Cardiac septum (tissue), 1 donor: ENCODE data around the gene ENDOV. TPM values are rescaled to one million over a fixed set of nuclear protein-coding genes. Genes with fewer than 3 reads are reported as not detected.

Experiments used
- DNase-seq: peaks from one replicate; pipeline ENCODE4 v3.0.0-alpha.2; 2020; ENCODE audit warnings: low spot score
- intact Hi-C: fragments of 100-400 bp; cut with DNase I; formaldehyde crosslinking; loops from one replicate; pipeline ENCODE4 v1.14.0; 2022
- total RNA-seq: library from RNA; stranded (reverse); fragmentation: NEBNext Ultra II Directional; extraction: Animal tissue kit (Norgen Biotek cat#: 25700); gene quantifications from one replicate; pipeline ENCODE4 v1.2.1, GENCODE V29; 2021
- donor health status: DM: no; HTN: no; CAD: no.

The ENDOV gene
- total RNA-seq, 1 donor from 2014 or later = 12.8 TPM

- intact Hi-C loops = no loop called here
- no peak for DNase-seq
These were observed 28.5 kb downstream of the ENDOV start for GRCh38 chr17:80443498-80443897.

DNA sequence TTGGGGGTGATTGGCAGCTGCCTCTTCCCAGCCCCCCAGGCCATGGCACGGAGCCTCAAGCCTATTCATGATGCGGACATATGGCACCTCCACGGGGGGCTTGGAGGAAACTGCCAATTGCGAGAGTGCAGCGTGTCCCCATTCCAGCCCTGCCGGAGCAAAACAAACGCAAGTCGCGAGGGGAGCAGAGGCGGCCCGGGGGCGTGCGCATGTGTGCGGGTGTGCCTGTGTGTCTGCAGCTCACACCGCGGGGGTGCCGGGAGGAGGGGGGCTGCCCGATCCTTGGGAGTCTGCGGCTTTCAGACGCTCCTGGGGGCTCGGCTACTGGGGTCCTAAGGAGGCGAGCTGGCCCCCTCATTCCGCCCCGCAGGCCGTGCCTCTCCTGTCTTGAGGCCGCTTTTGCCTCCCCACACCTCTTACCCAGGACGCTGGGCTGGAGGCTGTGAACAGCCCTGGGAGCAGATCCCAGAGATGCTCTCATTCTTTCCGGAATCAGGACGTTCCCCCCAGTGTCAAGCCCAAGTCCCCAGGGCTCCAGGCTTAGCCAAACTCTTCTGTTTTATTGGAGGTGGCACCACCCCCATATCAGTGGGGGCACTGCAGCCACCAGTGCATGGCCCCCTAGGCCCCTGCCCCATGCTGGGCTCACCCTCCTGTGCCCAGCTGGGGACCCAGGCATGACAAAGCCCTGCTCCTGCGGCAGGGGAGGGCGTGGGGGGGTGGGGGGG lies 29.1 kb downstream of the ENDOV start:
- intact Hi-C loops = no loop called here
- no peak for DNase-seq

DNA sequence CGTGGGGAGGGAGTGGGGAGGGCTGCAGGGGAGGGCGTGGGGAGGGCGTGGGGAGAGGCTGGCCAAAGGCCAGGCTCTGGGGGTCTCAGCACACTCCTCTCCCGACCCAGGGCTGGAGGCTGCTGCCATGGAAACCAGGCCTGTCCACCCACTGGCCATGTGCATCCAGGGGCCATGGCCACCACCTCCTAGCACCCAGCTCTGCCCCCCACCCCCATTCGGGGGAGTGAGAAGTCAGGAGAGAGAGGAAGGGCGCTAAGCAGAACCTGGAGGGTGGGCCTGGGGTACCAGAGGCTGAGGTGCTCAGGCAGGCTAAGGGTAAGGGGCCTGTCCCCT lies 29.6 kb downstream of the ENDOV start:
- intact Hi-C loops = no loop called here
- no peak for DNase-seq

DNA sequence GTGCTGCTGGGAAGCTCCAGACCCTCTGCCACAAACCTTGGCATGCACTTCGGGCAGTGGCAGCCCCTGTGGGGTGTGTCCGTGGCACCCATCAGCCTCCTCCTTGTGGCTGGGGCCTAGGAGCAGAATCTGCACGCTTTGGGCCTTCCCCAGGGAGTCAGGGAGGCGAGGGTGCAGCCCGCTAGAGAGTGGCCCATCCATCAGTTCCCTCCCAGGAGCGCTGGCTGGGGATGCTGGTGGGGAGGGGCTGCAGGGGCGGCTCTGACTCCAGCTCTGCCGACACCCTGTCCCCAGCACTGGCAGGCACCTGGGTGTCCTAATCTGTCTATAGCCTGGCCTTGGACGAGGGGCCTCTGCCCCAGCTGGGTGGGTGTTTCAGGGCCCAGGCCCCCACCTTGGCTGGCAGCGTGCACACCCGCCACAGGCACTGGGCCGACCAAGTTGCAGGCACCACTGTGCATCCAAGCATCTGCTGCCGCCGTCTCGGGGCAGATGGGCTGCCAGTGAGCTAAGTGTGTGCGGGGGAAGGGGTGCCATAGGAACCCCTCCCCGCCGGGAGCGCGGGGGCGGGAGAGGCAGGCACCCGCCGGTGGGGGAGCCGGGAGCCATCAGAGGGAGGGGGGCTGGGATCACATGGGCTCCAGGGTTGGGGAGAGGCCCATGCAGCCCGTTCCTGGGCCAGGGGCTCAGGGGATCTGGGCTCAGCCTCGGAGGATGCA lies 30.2 kb downstream of the ENDOV start:
- no peak for DNase-seq
- intact Hi-C loops = no loop called here

- no peak for DNase-seq
- intact Hi-C loops = no loop called here
These were observed 30.8 kb downstream of the ENDOV start for GRCh38 chr17:80445726-80446110.

- DNase-seq = no peak
These were observed 31.9 kb downstream of the ENDOV start for GRCh38 chr17:80446645-80447405.

GRCh38 chr17:80447790-80448189 lies 32.8 kb downstream of the ENDOV start:
- intact Hi-C loops = no loop called here
- DNase-seq = no peak

More at GRCh38 chr17:80446645-80447405, 31.9 kb downstream of the ENDOV start:
- intact Hi-C loops = no loop called here

GRCh38 chr17:80449194-80449929 lies 34.4 kb downstream of the ENDOV start:
- intact Hi-C loops = no loop called here
- no peak for DNase-seq

DNA sequence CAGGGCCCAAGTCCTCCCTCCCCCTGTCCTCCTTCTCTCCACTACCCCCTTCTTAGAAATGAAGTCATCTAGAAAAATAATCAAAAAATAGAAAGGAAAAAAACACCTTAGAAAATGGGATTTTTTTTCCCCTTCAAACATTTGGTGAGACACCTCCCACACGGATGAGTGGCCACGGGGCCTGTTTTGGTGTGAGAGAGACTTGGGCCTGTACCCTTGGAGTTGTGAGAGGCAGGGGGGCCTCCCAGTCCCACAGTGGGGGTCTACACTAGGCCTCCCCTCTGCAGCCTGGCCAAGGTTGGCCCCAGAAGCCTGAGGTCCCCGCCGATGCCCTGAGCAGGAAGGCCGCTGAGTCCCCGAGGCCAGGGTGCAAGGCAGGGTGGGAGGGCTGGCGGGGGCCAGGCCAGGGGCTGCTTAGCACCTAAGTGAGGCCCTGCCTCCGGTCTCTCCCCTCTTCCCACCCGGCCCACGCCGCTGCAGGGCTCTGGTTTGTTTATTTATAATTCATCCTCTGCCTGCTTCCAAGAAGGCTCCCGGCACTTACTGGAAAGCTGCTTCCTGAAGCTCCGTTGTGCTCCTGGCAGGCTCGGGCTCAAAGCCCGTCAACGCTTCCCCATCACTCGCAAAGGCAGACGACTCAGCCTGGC lies 35.1 kb downstream of the ENDOV start:
- DNase-seq = no peak
- intact Hi-C loops = loop anchor here (10.0 kb wide), 1 partner anchor 415 kb away; no protein-coding TSS in a partner anchor

- intact Hi-C loops = loop anchor here (10.0 kb wide), 1 partner anchor 414 kb away; no protein-coding TSS in a partner anchor
- no peak for DNase-seq
These were observed 36.3 kb downstream of the ENDOV start for GRCh38 chr17:80451104-80451775.

- intact Hi-C loops = loop anchor here (10.0 kb wide), 1 partner anchor 412 kb away; no protein-coding TSS in a partner anchor
- DNase-seq = no peak
These were observed 37.4 kb downstream of the ENDOV start for GRCh38 chr17:80452173-80452915.

DNA sequence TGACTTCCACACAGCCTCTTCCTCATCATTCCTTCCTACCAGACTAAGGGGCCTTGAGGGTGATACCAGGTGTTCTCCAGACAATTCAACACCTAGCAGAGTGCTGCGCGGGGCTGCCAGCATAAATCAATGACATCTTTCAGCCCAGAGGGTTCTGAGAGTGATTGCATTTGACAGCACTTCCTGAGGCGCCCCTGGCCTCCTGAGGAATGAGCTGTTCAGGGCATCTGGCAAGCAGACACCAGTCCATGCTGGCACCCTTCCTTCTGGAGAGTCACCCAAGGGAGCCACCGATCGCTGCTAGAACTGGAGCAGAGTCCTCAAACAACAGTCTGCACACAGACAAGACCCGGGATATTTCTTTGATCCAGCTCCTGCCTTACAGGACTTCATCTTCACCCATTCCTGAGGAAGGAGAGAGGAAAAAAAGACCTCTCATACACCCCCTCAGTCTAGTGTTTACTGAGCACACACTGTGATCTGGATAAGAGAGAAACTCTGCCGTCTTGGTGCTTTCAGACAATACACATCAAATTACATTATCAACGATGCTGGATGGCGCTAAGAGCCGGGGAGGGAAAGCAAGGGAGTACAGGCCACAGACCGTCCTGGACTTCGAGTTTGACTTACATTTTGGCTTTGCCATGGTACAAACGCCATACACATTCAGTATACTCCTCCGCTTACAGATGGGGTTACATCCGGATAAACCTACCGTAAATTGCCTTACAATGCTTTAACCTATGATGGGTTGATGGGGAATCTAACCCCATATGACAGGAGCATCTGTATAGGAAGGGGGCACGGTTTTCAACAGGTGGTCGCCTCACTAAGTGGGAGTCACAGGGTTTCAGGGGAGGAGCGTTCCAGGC lies 38.4 kb downstream of the ENDOV start:
- intact Hi-C loops = loop anchor here (10.0 kb wide), 1 partner anchor 411 kb away; no protein-coding TSS in a partner anchor
- no peak for DNase-seq

- intact Hi-C loops = loop anchor here (1.0 to 10.0 kb wide), 3 partner anchors 39 to 411 kb away; partner anchors contain the start of genes ENDOV and RPTOR
- no peak for DNase-seq
These were observed 39.1 kb downstream of the ENDOV start for GRCh38 chr17:80453998-80454556.

DNA sequence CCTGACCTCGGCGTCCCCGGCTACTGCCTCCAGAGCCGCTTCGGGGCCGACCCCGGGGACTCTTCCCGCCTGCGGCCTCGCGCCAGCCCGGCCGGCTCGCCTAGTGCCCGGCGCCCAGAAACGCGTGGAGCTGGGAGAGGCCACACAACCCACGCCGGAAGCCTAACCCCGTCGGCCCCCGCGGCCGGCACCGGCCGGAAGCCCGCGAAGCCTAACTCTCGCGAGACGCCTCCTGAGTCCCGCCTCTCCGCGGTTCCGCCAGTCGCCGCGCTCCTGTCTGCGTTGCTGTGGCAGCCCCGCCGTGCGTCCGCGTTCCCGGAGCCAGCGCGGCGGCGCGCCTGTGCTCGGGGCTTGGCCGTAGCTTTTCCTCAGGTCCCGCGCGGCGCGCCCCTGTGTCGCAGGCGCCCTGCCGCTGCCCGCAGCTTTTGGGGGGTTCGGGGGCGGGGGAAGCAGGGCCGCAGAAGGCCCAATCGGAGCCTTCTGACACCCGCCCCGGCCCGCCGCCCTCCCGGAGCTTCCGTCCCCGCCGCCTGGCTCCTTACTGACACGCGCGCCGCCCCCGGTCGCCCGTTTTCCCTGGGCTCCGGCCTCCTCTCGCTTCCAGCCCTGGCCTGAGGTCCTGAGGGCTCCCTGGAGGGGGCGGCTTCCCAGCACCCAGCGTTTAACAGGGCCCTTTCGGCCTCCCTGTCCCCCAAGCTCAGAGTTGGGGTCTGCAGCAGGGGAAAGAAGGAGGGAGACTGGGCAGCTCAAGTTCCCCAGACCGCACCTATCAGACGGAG lies 39.8 kb downstream of the ENDOV start:
- intact Hi-C loops = loop anchor here (1.0 to 10.0 kb wide), 3 partner anchors 39 to 410 kb away; partner anchors contain the start of genes ENDOV and RPTOR
- DNase-seq = peak; percentile 97

DNA sequence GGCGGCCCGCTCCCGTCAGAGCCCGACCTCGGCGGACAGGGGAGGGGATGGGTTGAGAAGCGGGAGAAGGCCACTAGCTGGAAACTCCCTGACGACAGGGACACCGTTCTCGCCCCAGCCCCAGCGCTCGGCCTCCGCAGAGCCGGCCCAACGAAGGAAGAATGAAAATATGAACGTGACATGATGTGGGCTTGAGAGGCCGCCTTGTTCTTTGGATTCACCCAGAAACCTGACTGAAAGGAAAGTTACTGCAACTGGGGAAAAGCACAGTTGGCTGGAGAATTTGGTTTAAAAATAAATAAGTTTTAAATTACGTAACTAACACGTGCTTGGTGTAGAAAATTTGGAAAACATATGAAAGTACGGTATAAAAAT lies 40.4 kb downstream of the ENDOV start:
- intact Hi-C loops = loop anchor here (2.0 to 10.0 kb wide), 2 partner anchors 89 to 409 kb away; partner anchors contain the start of gene RPTOR
- DNase-seq = no peak

GRCh38 chr17:80455784-80456183 lies 40.8 kb downstream of the ENDOV start:
- intact Hi-C loops = loop anchor here (2.0 to 10.0 kb wide), 2 partner anchors 89 to 409 kb away; partner anchors contain the start of gene RPTOR

More at GRCh38 chr17:80455784-80456183, 40.8 kb downstream of the ENDOV start:
- no peak for DNase-seq
